DMS53 treated with DMSO at 0.1 percent for 48 hours (cell line): ENCODE data around the gene SAFB2.

ENCODE experiments used
- DNase-seq: peaks from one replicate; lab custom pipeline; 2025; ENCODE audit not compliant: unreplicated experiment; lab: John Stamatoyannopoulos, UW

Gene SAFB2

GRCh38 chr19:5622465-5623396, at the start of gene SAFB2, which contains the start of gene SAFB:
Gene SAFB2 (minus strand): TSS chr19:5622776. CDS start chr19:5622715, 61 bp downstream.
Gene SAFB (plus strand): TSS chr19:5623083. CDS start chr19:5623206, 123 bp downstream.
- DNase-seq, result peak; percentile 93

DNA sequence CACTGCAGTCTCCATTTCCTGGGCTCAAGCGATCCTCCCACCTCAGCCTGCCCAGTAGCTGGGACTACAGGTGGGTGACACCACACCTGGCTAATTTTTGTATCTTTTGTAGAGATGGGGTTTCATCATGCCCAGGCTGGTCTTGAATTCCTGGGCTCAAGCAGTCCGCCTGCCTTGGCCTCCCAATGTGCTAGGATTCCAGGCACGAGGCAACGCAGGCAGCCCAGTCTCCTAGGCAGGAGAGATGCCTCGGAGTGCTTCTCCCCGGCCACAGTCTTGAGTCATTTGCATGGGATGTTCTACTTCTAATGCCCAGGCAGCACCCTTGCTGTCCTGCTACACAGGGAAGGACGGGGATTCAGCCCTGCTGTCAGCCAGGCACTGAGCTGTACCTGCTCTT, 49.0 kb upstream of the SAFB2 start:
- DNase-seq, result no peak

DNA sequence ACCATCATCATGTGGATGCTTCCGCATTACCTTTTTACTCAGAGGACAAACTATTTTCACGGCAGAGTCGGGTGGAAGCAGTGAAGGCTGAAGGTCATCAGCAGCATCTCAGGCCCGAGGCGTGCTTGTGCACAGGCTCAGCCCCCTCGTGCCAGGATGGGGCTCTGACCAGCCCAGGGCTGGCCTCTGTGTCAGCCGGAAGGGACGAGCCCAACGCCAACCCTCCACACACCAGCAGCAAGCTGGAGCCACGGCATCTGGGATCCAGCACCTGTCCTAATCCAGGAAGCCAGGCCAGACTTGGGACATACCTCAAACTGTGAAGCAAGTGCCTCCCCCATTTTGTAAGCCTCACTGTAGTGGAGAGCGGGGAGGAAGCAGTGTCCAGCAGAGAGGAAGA, 46.6 kb upstream of the SAFB2 start:
- DNase-seq, result no peak

GRCh38 chr19:5667751-5668271, 45.2 kb upstream of the SAFB2 start:
- DNase-seq, result no peak

DNA sequence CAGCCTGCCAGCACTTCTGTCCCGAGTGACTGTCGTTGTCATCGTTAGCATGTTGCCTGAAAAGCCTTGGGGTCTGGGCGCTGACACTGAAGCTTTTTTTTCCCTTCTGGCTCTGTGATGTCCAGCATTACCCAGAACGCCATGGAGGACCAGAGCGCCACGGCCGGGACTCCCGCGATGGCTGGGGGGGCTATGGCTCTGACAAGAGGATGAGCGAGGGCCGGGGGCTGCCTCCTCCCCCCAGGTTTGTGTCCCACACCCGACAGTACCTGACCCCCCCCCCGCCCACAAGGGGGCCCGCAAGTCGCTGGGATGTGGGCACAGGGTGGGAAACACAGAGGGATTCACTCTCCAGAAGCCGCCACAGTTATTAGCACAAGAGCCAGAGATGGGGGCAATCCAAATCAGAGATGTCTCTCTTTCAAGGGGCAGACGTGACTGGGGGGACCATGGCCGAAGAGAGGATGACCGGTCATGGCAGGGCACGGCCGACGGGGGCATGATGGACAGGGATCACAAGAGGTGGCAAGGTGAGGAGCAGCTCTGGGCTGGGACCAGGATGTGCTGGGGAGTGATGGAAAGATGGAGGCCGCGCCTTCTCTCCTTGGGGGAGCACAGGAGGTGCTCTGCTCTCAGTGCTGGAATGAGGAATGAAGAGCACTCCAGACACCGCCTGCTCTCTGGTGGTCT, 44.5 kb upstream of the SAFB2 start:
- DNase-seq, result no peak

DNA sequence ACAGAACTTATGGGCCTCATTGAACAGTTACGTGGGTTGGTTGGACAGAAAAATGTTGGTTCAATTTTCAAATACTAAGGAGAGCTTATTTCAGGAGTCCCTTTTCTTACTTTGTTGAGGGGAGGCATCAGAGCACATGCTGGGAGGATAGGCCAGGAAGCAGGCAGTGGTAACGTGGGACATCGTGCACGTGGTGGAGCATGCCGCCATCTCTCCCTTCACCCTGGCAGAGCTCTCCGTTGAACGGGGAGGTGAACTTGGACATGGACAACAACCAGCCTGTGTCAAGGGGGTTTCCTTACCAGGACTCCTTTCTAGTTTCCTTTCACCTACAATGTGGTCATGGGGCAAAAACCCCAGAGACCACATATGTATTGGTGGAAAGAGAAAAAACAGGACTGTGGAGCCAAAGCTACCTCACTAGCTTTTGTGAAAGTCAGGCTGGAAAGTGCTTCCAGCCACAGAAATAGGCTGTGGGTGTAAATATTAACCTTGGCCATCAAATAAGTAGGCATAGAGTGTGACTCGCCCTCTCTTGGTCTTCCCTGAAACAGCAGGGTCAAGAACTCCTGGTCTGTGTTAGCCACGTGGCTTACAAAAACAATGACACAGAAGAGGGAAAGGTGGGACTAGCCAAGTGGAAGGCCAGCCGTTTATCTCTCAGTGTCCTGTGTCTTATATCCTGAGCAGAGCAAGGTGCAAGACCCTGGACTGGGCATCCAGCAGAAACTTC, 43.4 kb upstream of the SAFB2 start:
- DNase-seq, result no peak

- no peak for DNase-seq
These were observed 41.9 kb upstream of the SAFB2 start for GRCh38 chr19:5664515-5664914.

GRCh38 chr19:5663904-5664303, 41.3 kb upstream of the SAFB2 start:
- no peak for DNase-seq

DNA sequence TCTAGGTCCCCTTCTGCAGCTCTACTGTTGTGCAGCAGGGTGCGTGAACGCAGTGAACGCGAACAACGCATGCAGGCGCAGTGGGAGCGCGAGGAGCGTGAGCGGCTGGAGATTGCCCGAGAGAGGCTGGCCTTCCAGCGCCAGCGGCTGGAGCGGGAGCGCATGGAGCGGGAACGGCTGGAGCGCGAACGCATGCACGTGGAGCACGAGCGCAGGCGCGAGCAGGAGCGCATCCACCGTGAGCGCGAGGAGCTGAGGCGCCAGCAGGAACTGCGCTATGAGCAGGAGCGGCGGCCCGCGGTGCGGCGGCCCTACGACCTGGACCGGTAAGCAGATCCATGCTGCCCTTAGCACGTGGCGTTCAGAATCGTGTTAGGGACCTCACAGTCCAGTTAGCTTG, 38.9 kb upstream of the SAFB2 start:
- DNase-seq, result no peak

GRCh38 chr19:5655412-5655811, 32.8 kb upstream of the SAFB2 start:
- no peak for DNase-seq

DNA sequence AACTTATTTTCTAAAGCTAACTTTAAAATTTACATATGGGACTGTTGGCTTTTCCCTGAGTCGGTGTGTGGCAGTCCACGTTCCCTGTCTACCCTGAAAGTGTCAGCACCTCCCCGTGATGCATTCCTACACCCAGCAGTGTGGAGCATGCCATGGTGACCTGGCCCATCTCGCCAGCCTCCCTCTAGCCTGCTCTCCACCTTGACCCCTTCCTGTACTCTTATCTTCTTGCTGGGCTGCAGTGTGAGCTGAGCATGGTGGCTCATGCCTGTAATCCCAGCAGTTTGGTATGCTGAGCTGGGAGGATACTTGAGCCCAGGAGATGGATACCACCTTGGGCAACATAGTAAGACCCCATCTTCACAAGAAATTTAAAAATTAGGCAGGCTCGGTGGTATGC, 32.4 kb upstream of the SAFB2 start:
- no peak for DNase-seq

DNA sequence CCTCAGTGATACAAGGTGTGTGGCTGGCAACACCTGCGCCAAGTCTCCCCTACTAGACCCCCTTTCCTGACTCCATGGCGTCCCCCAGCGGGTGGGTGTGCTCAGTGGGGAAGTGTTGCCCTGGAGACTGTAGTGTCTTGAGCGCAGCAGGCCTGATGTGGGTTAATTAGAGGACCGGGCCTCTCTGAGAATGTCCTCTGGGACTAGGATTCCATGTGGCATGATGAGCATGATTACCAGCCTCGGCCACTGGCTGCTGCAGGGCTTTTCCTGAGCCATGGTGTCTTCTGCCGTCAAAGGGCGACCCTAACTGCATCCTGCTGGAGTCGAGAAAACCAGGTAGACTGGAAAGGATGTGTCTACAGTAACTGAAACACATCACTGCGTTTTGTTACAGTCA, 29.7 kb upstream of the SAFB2 start:
- no peak for DNase-seq

GRCh38 chr19:5651361-5651760, 28.8 kb upstream of the SAFB2 start:
- DNase-seq, result no peak

GRCh38 chr19:5648464-5648863, 25.9 kb upstream of the SAFB2 start:
- DNase-seq, result no peak

GRCh38 chr19:5646703-5647102, 24.1 kb upstream of the SAFB2 start:
- DNase-seq, result no peak

- no peak for DNase-seq
These were observed 22.8 kb upstream of the SAFB2 start for GRCh38 chr19:5645409-5645808.

DNA sequence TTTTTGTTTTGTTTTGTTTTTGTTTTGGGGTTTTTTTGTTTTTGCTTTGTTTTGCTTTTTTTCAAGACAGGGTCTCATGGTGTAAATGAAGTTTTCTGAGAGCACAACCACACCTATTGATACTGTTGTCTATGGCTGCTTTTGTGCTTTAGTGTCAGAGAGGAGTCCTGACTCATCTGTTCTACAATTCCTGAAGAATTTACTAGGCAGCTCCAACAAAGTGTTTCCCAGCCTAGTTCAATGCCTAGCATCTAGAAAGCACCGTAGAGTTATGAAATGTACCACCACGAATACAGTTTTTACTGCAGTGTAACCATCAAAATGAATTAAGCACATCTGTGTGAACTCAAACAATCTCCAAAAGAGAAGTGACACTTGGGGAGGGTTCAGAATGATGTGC, 21.5 kb upstream of the SAFB2 start:
- no peak for DNase-seq

GRCh38 chr19:5643060-5643459, 20.5 kb upstream of the SAFB2 start:
- no peak for DNase-seq

- no peak for DNase-seq
These were observed 19.6 kb upstream of the SAFB2 start for GRCh38 chr19:5642204-5642603.

- no peak for DNase-seq
These were observed 18.6 kb upstream of the SAFB2 start for GRCh38 chr19:5641171-5641570.

DNA sequence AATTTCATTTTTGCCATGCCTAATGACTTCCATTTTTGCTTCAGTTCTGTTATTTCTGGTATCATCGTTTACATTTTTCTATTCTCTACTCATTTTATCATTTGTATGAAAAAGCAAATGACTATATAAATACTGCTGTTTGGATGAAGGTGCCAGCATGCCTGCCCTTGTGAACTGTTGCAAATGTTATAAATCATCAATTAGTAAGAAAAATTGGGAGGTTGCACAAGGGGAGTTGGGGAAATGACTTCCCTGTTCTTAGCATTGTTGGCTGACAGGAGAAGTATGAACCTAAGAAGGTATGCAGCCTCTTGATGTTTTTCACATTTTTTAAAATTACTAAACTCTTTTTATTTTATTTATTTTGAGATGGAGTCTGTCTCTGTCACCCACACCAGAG, 15.4 kb upstream of the SAFB2 start:
- no peak for DNase-seq
